Measurements from ENCODE around the gene MYOM1. TPM values are rescaled to one million over a fixed set of nuclear protein-coding genes. Genes with fewer than 3 reads are reported as not detected.

The MYOM1 gene
- total and polyA plus RNA-seq, 2 donors (not counting 3 experiments of a cell fraction or from before 2014, with no cell fraction given), result 0.08 TPM; not detected in 1

DNA sequence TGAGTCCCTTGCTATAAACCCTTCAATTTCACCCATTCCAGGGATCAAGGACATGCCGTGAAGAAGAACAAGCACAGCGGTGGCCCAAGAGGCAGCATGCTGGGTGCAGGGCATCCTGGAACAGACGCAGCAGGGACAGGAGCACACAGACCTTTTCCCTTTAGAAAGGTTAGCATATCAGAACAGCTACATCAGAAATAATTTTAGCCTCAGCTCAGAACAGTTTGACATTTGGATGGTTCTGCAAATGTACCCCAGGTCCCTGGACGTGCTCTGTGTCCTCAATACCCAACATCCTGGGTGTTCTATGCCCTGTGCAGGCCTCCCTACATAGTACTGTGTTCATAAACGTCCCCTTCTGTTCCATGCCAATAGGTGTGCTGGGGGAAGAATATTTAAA, 80.4 kb downstream of the MYOM1 start:
- CTCF ChIA-PET, result interaction anchor here (2.2 kb wide), 1 partner anchor 12 kb away, joined by 7 read pairs; no protein-coding TSS in a partner anchor
- Histone ChIP-seq H3K4me3 (replicated peaks in 1 of 3; ENCODE audit: insufficient read depth in 1 of 3, low read depth in 1 of 3, low read length in 3 of 3) (no peak overlapping the region), H3K9ac (replicated peaks; ENCODE audit: extremely low read depth, insufficient read depth, low read length) (no peak overlapping the region), H3K27ac (ENCODE audit: insufficient read depth, low read depth, low read length) (no peak overlapping the region), H3K9me3 (replicated peaks; ENCODE audit: control insufficient read depth, insufficient read depth, low read length) (no peaks in the 10 kb centered on the region), H4K20me1 (replicated peaks; ENCODE audit: control insufficient read depth, extremely low read depth, insufficient read depth, low read length) (no peaks in the 10 kb centered on the region), H3K9me1 (replicated peaks; ENCODE audit: control insufficient read depth, extremely low read depth, insufficient read depth, low read length) (no peaks in the 10 kb centered on the region), H2AFZ (ENCODE audit: low read depth, low read length) (no peak overlapping the region), H3K4me2 (ENCODE audit: insufficient read depth, low read length) (no peak overlapping the region), H3K36me3 (ENCODE audit: control insufficient read depth in 2 of 2, extremely low read depth in 1 of 2, insufficient read depth in 2 of 2, low read length in 2 of 2) (no peaks in the 10 kb centered on the region), H3K27me3 (ENCODE audit: control insufficient read depth in 2 of 2, insufficient read depth in 2 of 2, low read length in 2 of 2) (peaks cover 0 to 7% of the 10 kb centered on the region in 2 experiments), H3K79me2 (ENCODE audit: control insufficient read depth, insufficient read depth, low read length) (no peaks in the 10 kb centered on the region), H3K4me1 (ENCODE audit: control insufficient read depth, extremely low read depth, insufficient read depth, low read length) (no peaks in the 10 kb centered on the region)
- intact Hi-C loops (cut with micrococcal nuclease) (no loop called here), dilution Hi-C loops (cut with MboI; ENCODE audit: extremely low pct_ligation_motif_present, low sequenced_read_pairs) (no loop called here)
- POLR2A ChIA-PET, result no interaction called here
- BruUV-seq (replicated peaks), result no TSS peak
- TF ChIP-seq POLR2A (IDR thresholded peaks at IDR 0.05; ENCODE audit: low read depth, low read length) (no peak), POLR2AphosphoS5 (IDR thresholded peaks at IDR 0.05; ENCODE audit: insufficient read depth, low read depth, low read length) (no peak), EZH2 (IDR thresholded peaks at IDR 0.05; ENCODE audit: borderline replicate concordance, low read depth, low read length, severe bottlenecking) (no peak), JUN (IDR thresholded peaks at IDR 0.05; ENCODE audit: borderline replicate concordance, insufficient read depth, insufficient read length, low read depth) (no peak), MYC (IDR thresholded peaks at IDR 0.05; ENCODE audit: low read depth, low read length) (no peak), GATA2 (IDR thresholded peaks at IDR 0.05; ENCODE audit: insufficient read depth, insufficient read length, low read depth, low read length) (no peak), FOS (IDR thresholded peaks at IDR 0.05; ENCODE audit: borderline replicate concordance, insufficient read depth, low read length) (no peak), CTCF (IDR thresholded peaks at IDR 0.05; ENCODE audit: extremely low read depth in 1 of 2, insufficient read depth in 1 of 2, low read depth in 1 of 2, low read length in 2 of 2) (no peak)
- TF ChIP-seq, protein P1, sequence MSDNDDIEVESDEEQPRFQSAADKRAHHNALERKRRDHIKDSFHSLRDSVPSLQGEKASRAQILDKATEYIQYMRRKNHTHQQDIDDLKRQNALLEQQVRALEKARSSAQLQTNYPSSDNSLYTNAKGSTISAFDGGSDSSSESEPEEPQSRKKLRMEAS (IDR thresholded peaks at IDR 0.05; ENCODE audit: insufficient read depth, insufficient read length), result no peak
- no peak for FAIRE-seq
- DNase-seq (ENCODE audit: low read depth, low spot score), result no peak
